HCT116 (cell line): ENCODE data around the gene CDH7. TPM values are rescaled to one million over a fixed set of nuclear protein-coding genes. Genes with fewer than 3 reads are reported as not detected.

Experiments
- ATAC-seq: fragments of 200-7000 bp; cut with Tn5 transposase; 2 replicates; pipeline ENCODE4 v1.9.1; 2020; ENCODE audit warnings: mild to moderate bottlenecking, moderate library complexity
- BruUV-seq: library from RNA; stranded (reverse); fragments of 400-500 nt; replicated peaks from 2 replicates; lab custom pipeline; 2021; lab: Mats Ljungman, UMichigan
- CTCF ChIA-PET: fragments of 300-600 bp; sonication (Branson Sonifier 250); formaldehyde crosslinking; loops from one replicate; lab custom pipeline; 2021; ENCODE audit warnings: antibody characterized with exemption; lab: Charles Lee
- POLR2A ChIA-PET: fragments of 300-600, 350-600 bp; sonication (Branson Sonifier 250); formaldehyde crosslinking; loops from one replicate; lab custom pipeline; 2021; ENCODE audit warnings: antibody characterized with exemption; lab: Charles Lee
- RAD21 ChIA-PET, 2 experiments: fragments of 300-600 bp; sonication (Branson Sonifier 250); formaldehyde crosslinking; loops; one replicate each; lab custom pipeline; 2023; ENCODE audit warnings: low total read pairs in 2 of 2; ENCODE audit not compliant: uncharacterized antibody in 2 of 2, unreplicated experiment in 2 of 2, low non-redundant PET in 1 of 2; lab: Charles Lee
- DNase-seq: peaks from one replicate; pipeline ENCODE4 v3.0.0-alpha.2; 2010; ENCODE audit warnings: low read depth, low spot score
- H2AFZ ChIP-seq: fragments of 200-600 bp; shearing (Covaris generic), sonication (generic); 2 replicates; pipeline ENCODE4 v1.6.1; 2017; ENCODE audit warnings: low read depth, mixed run types, mixed read lengths, antibody characterized with exemption, low read length; ENCODE audit not compliant: poor library complexity, severe bottlenecking
- H3K27ac ChIP-seq: 2 replicates; pipeline ENCODE4 v1.5.1; 2012; ENCODE audit warnings: low read depth, low read length
- H3K27me3 ChIP-seq: fragments of 200-600 bp; sonication (generic); 2 replicates; pipeline ENCODE4 v1.6.1; 2016; ENCODE audit warnings: mixed run types, low read length, mixed read lengths; ENCODE audit not compliant: insufficient read depth
- H3K36me3 ChIP-seq, 2 experiments: fragments of 200-500 bp in 1 of 2; fragments of 200-600 bp in 1 of 2; sonication (Bioruptor generic) in 1 of 2; sonication (generic) in 1 of 2; 2 replicates each; pipeline versions ENCODE4 v1.5.1 to v1.6.1; 2014 to 2016; ENCODE audit warnings: low read length in 2 of 2, inconsistent platforms in 1 of 2, mixed read lengths in 1 of 2, mixed run types in 1 of 2; ENCODE audit not compliant: insufficient read depth in 2 of 2, control insufficient read depth in 1 of 2
- H3K4me1 ChIP-seq, 2 experiments: fragments of 200-600 bp in 1 of 2; sonication (generic) in 1 of 2; 2 replicates each; pipeline versions ENCODE4 v1.5.1 to v1.6.1; 2012 to 2017; ENCODE audit warnings: low read length in 2 of 2, inconsistent platforms in 1 of 2, mild to moderate bottlenecking in 1 of 2, mixed read lengths in 1 of 2, mixed run types in 1 of 2, moderate library complexity in 1 of 2; ENCODE audit not compliant: insufficient read depth in 2 of 2, control insufficient read depth in 1 of 2
- H3K4me2 ChIP-seq: fragments of 200-600 bp; sonication (generic); 2 replicates; pipeline ENCODE4 v1.6.1; 2017; ENCODE audit warnings: mixed run types, low read length, mixed read lengths
- H3K4me3 ChIP-seq, 2 experiments: fragments of 200-600 bp in 1 of 2; sonication (generic) in 1 of 2; replicated peaks in 1 of 2; 2 replicates each; pipeline ENCODE4 v1.5.1; 2011 to 2016; ENCODE audit warnings: low read length in 2 of 2, control low read depth in 1 of 2, low read depth in 1 of 2, mild to moderate bottlenecking in 1 of 2, mixed read lengths in 1 of 2, mixed run types in 1 of 2
- H3K79me2 ChIP-seq: fragments of 200-600 bp; sonication (generic); 2 replicates; pipeline ENCODE4 v1.6.1; 2017; ENCODE audit warnings: mild to moderate bottlenecking, mixed run types, low read length, moderate library complexity, mixed read lengths; ENCODE audit not compliant: insufficient read depth
- H3K9ac ChIP-seq: fragments of 200-600 bp; sonication (generic); 2 replicates; pipeline ENCODE4 v1.6.1; 2016; ENCODE audit warnings: low read length, mixed read lengths
- H3K9me2 ChIP-seq: fragments of 200-600 bp; sonication (generic), shearing (Covaris generic); 2 replicates; pipeline ENCODE4 v1.6.1; 2017; ENCODE audit warnings: mixed run types, mild to moderate bottlenecking, moderate library complexity; ENCODE audit not compliant: insufficient read depth
- H3K9me3 ChIP-seq, 2 experiments: fragments of 200-500 bp in 1 of 2; fragments of 200-600 bp in 1 of 2; sonication (Bioruptor generic) in 1 of 2; sonication (generic) in 1 of 2; 2 replicates each; pipeline ENCODE4 v1.6.1; 2014 to 2017; ENCODE audit warnings: low read length in 2 of 2, mixed read lengths in 2 of 2, inconsistent platforms in 1 of 2, low read depth in 1 of 2, mild to moderate bottlenecking in 1 of 2, mixed run types in 1 of 2, moderate library complexity in 1 of 2; ENCODE audit not compliant: control insufficient read depth in 1 of 2, insufficient read depth in 1 of 2
- H4K20me1 ChIP-seq: fragments of 200-600 bp; sonication (generic), shearing (Covaris generic); 2 replicates; pipeline ENCODE4 v1.6.1; 2017; ENCODE audit warnings: mixed run types, mild to moderate bottlenecking, moderate library complexity; ENCODE audit not compliant: insufficient read depth
- CBX3 ChIP-seq: IDR thresholded peaks from 2 replicates; pipeline ENCODE4 v1.6.1; 2012; ENCODE audit warnings: low read depth
- CEBPB ChIP-seq: IDR thresholded peaks from 2 replicates; pipeline ENCODE4 v1.6.1; 2012; ENCODE audit warnings: low read depth
- EGR1 ChIP-seq: IDR thresholded peaks from 2 replicates; pipeline ENCODE4 v1.6.1; 2012; ENCODE audit warnings: low read depth
- FOSL1 ChIP-seq: IDR thresholded peaks from 2 replicates; pipeline ENCODE4 v1.6.1; 2012; ENCODE audit warnings: low read depth
- JUND ChIP-seq: IDR thresholded peaks from 2 replicates; pipeline ENCODE4 v1.6.1; 2012
- MAX ChIP-seq: IDR thresholded peaks from 2 replicates; pipeline ENCODE4 v1.6.1; 2012
- POLR2AphosphoS5 ChIP-seq: IDR thresholded peaks from 2 replicates; pipeline ENCODE4 v1.6.1; 2011; ENCODE audit warnings: mild to moderate bottlenecking, low read depth, low read length, moderate library complexity
- RAD21 ChIP-seq: IDR thresholded peaks from 2 replicates; pipeline ENCODE4 v1.6.1; 2012; ENCODE audit warnings: low read depth, mild to moderate bottlenecking
- SP1 ChIP-seq: IDR thresholded peaks from 2 replicates; pipeline ENCODE4 v1.6.1; 2012; ENCODE audit warnings: low read depth
- SRF ChIP-seq: IDR thresholded peaks from 2 replicates; pipeline ENCODE4 v1.6.1; 2012; ENCODE audit warnings: low read depth
- YY1 ChIP-seq: IDR thresholded peaks from 2 replicates; pipeline ENCODE4 v1.6.1; 2011; ENCODE audit warnings: low read length, low read depth, moderate library complexity, mild to moderate bottlenecking; ENCODE audit not compliant: insufficient replicate concordance; ENCODE audit errors: extremely low read depth
- ZFX ChIP-seq: fragments of 450-650 bp; IDR thresholded peaks from 2 replicates; pipeline ENCODE4 v1.6.1; 2017
- ZNF274 ChIP-seq: fragments of 200-500 bp; sonication (Bioruptor generic); IDR thresholded peaks from 2 replicates; pipeline ENCODE4 v1.6.1; 2014; ENCODE audit warnings: mild to moderate bottlenecking, low read depth, low read length, inconsistent platforms
- intact Hi-C: fragments of 100-400 bp; cut with micrococcal nuclease; formaldehyde crosslinking; loops from 2 replicates; pipeline ENCODE4 v1.10.0; 2022
- total RNA-seq: library from RNA; stranded (reverse); gene quantifications from one replicate; pipeline ENCODE4 v1.2.1, GENCODE V29; 2021; ENCODE audit not compliant: unreplicated experiment

CDH7 gene
- total RNA-seq, 1 experiment from 2014 or later, result not detected

GRCh38 chr18:65769652-65770051 lies 18.8 kb downstream of the CDH7 start:
- no peak for DNase-seq
- H3K27ac ChIP-seq, result no peak overlapping the region
- RAD21 ChIA-PET, result no interaction called here

GRCh38 chr18:65786474-65786873 lies 35.7 kb downstream of the CDH7 start:
- Histone ChIP-seq H3K9ac (no peak overlapping the region), H3K9me2 (no peaks in the 10 kb centered on the region), H2AFZ (no peak overlapping the region), H3K4me2 (no peak overlapping the region), H3K36me3 (no peaks in the 10 kb centered on the region), H3K79me2 (no peaks in the 10 kb centered on the region), H3K4me3 (no peak overlapping the region), H3K27me3 (no peaks in the 10 kb centered on the region), H4K20me1 (no peaks in the 10 kb centered on the region), H3K4me1 (no peaks in the 10 kb centered on the region), H3K9me3 (peaks cover 3 to 20% of the 10 kb centered on the region in 2 experiments), H3K27ac (no peak overlapping the region)
- TF ChIP-seq MAX (no peak), ZFX (no peak), RAD21 (no peak), CBX3 (no peak), SP1 (no peak), JUND (no peak), EGR1 (no peak), SRF (no peak), ZNF274 (no peak)
- no peak for DNase-seq
- POLR2A ChIA-PET, result no interaction called here
- intact Hi-C loops, result no loop called here
- no peak for ATAC-seq
- RAD21 ChIA-PET, result no interaction called here
- BruUV-seq, result no TSS peak
- CTCF ChIA-PET, result no interaction called here

More at GRCh38 chr18:65769652-65770051, 18.8 kb downstream of the CDH7 start:
- no peak for ATAC-seq
- ChIA-PET POLR2A (no interaction called here), CTCF (no interaction called here)
- Histone ChIP-seq H2AFZ (no peak overlapping the region), H3K79me2 (no peaks in the 10 kb centered on the region), H3K9me2 (no peaks in the 10 kb centered on the region), H3K4me3 (no peak overlapping the region), H3K36me3 (no peaks in the 10 kb centered on the region), H3K9ac (no peak overlapping the region), H3K9me3 (peaks cover 16 to 24% of the 10 kb centered on the region in 2 experiments; a peak in 2 of 4 replicates), H3K27me3 (no peaks in the 10 kb centered on the region), H3K4me2 (no peak overlapping the region), H4K20me1 (no peaks in the 10 kb centered on the region), H3K4me1 (no peaks in the 10 kb centered on the region)
- BruUV-seq, result no TSS peak
- intact Hi-C loops, result no loop called here
- TF ChIP-seq JUND (no peak), POLR2AphosphoS5 (no peak), FOSL1 (no peak), CEBPB (no peak), YY1 (no peak)
